ENCODE data around the gene PLTP.
"Not testable (repeated sequence)": the region's sequence is repeated elsewhere in the genome, so short reads cannot be mapped to it uniquely, and the experiment has no call there.

The PLTP gene

DNA sequence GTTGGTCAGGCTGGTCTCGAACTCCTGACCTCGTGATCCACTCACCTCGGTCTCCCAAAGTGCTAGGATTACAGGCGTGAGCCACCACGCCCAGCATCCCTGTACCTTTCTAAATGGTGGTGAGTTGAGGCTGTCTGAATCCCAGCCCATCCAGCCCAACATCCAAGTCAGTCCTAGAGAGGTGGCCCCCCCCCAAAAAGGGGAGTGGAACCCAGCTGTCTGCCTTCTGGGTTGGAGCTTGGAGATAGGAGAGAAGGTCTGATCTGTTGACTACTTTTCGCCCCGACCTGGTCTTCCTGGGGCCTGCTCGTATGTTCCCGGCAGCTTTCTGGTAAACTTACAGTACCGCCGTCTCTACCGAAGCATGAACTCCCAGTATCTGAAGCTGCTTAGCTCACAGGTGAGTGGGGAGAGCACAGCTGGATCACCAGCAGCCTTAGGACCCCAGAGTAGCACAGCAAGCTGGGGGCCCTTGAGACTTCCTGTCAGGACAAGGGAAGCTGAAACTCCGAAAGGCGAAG, 15.3 kb downstream of the PLTP start:
- DNase-seq = no peak

DNA sequence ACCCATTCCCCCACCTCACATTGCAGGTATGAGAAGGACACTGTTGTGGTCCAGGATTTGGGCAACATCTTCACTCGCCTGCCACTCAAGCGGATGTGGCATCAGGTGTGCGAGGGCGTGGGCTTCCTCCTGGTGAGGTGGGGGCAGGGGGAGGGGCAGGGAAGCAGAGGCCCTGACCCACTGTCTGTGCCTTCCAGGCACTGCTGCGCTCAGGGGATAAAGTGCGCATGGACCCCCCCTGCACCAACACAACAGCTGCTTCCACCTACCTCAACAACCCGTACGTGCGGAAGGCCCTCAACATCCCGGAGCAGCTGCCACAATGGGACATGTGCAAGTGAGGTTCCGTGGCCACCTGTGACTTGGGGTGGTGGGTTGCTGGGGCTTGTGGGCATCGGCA, 17.2 kb downstream of the PLTP start:
- DNase-seq = no peak

DNA sequence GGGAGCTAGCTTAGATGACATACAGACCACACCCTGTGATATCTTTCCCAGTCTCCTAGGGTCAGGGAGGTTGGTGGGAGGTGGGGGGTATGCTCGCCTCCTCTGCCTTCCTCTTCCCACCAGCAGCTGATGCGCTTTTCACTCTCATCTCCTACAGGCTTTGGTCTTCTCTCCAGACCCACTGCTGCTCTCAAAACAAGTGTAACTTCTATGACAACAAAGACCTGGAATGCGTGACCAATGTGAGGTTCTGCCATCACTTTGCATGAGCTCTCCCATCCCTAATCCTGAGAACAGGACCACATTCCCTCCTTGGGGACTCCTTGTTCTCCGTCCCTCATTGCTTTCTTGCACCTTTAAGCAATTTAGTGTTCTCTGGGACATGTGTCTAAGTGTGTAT, 18.1 kb downstream of the PLTP start:
- no peak for DNase-seq

DNA sequence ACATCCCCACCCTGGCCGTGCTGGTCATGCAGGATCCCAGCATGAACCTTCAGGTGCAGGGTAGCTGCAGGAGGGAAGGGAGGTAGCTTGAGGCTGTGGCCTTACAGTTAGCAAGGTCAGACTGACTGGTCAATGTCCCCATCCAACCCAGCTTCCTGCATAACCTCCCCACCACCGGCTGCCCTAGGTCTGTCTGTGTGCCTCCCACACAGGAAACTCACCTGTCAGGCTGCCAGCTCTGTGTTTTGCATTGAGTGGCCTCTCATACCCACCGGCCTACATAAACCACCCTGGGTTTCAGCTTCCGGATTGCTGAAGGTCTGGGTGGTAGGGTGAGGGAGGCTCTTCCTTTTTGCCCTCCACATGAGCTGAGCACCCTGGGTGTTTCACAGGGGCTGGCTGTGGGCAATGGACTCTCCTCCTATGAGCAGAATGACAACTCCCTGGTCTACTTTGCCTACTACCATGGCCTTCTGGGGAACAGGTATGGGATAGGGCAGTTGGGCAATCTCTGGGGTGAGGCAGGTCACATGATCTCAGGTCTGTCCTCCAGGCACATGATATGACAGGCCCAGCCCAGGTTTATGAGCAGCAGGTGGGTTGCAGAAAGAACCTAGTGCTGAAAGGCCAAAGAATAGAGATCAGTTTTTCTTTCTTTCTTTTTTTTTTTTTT, 19.0 kb downstream of the PLTP start:
- no peak for DNase-seq

DNA sequence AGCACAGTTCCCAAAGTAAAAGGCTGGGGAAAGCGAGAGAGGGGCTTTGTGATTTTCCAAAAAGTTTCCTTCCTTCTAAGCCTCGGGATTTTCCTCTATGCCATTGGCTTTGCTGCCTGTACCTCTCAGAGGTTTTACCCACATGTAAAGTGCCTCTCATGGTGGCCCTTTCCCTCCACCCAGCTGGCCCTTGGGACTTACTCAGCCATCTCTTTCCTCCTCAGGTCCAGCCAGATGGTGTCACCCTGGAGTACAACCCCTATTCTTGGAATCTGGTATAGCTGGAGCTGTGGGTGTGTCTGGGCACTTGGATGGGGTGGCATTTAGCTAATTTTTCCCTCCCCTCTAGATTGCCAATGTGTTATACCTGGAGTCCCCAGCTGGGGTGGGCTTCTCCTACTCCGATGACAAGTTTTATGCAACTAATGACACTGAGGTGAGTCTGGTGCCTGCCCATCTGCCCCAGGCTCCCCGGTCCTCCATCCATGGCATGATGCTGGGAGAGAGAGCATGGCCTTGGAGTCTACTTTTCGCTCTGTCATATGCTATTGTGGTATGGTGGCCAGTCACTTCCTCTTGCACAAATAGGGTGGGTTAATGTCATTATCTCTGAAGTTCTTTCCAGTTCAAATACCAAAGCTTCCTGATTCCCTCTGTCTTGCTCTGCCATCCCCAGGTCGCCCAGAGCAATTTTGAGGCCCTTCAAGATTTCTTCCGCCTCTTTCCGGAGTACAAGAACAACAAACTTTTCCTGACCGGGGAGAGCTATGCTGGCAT, 19.7 kb downstream of the PLTP start:
- DNase-seq = no peak

DNA sequence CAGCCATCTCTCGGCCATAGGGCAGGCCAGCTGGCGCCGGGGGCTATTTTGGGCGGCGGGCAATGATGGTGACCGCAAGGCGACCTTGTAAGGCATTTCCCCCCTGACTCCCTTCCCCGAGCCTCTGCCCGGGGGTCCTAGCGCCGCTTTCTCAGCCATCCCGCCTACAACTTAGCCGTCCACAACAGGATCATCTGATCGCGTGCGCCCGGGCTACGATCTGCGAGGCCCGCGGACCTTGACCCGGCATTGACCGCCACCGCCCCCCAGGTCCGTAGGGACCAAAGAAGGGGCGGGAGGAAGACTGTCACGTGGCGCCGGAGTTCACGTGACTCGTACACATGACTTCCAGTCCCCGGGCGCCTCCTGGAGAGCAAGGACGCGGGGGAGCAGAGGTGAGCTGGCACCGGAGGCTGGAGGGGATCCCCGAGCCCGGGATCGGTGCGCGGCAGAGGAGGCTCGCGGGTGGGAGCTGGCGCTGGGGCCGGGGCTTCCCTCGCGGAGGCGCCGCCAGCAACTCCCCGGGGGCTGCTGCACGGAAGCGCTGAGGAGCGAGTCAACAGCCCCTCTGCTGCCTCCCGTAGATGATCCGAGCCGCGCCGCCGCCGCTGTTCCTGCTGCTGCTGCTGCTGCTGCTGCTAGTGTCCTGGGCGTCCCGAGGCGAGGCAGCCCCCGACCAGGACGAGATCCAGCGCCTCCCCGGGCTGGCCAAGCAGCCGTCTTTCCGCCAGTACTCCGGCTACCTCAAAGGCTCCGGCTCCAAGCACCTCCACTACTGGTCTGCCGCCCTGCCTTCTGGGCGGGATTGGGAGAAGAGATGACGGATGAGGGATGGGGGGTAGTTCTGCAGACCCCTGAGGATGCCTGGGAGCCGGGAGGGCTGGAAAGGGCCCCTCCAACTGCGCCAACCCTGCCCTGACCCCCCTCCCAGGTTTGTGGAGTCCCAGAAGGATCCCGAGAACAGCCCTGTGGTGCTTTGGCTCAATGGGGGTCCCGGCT, 20.7 kb downstream of the PLTP start, which contains the start of the genes CTSA and NEURL2:
Gene CTSA, plus strand, starts transcription at position 351 of the 999 bp plus-strand sequence. Its CDS starts 234 bp downstream, at position 585.
Gene NEURL2, minus strand, starts transcription at position 224 of the 999 bp plus-strand sequence. Its CDS starts 217 bp downstream, at position 7.
- peak; percentile 61 for DNase-seq

DNA sequence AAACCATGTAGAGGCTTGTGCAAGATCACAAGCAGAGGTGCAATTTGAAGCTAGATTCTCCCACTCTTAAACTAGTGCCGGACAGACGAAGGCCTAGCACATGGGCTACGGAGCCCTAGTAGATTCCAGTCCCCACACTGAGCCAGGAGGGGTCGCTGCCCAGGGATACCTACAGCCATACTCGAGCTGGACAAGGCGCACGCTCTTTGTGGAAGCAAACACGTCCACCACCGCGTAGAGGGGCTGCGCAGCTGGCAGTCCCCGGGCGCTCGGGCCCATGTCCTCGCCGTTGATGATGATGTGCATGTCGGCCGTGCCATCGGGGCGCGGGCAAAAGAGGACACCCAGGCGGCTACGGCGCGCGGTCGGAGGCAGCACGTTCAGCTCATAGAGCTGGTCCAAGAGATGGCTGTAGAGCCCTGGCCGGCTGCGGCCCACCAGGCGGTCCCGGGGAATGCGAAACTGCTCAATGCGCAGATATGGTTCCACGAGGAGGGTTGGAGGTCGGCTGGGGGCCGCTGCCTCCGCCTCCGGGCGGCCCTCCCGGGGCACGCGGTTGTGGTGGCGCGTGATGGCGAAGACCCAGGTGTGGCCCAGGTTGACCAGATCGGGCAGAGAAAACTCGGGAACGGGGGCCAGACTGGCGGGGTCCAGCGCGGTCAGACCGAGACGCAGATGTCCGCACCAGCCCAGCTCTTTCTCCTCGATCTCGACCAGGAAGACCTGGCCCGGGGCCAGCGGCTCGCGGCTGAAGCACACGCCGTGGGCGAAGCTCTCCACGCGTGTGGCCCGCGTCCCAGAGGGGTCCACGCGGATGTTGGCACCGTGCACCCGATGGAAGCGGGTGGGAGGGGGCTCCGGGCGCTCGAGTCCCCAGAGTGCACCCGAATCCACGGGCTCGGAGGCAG, 21.6 kb downstream of the PLTP start:
- no peak for DNase-seq

DNA sequence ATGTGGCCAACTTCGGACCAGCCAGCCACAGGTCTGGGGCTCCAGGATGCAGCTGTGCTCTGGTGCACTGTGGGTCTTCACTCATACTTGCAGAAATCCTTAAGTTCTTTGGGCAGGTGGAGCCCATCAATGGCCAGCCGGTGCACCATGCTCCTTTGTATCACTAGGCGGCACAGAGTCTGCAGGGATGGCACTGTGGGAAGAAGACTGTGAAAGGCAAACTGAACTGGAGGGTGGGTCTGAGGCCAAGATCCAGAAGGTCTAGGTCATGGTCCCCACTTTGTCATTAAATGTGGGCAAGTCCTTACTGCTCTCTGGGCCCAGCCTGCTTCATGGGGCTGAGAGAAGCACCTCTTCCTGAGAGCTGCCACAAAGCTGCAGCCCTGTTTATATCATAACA, 23.3 kb downstream of the PLTP start:
- no peak for DNase-seq

DNA sequence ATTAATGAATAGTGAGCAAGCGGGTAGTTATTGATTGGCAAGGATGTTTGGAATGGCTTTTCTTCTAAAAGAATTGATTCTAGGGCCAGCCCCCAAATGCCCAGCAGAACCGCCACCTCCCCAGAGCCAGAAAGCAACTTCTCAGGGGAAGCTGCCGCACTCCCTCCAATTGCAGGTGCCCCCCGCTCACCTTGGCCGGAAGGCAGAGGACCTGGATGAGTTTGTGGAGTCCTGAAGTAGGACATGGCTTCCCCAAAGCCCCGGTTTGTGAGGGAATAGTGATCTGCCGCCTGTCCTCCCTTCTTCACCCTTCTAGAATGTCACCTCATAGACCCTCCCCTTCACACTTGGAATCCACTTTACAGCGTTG, 24.6 kb downstream of the PLTP start, which contains the start of gene SPATA25:
Gene SPATA25, minus strand, starts transcription at position 277 of the 370 bp plus-strand sequence. Its CDS starts 32 bp downstream, at position 245.
- DNase-seq = no peak

DNA sequence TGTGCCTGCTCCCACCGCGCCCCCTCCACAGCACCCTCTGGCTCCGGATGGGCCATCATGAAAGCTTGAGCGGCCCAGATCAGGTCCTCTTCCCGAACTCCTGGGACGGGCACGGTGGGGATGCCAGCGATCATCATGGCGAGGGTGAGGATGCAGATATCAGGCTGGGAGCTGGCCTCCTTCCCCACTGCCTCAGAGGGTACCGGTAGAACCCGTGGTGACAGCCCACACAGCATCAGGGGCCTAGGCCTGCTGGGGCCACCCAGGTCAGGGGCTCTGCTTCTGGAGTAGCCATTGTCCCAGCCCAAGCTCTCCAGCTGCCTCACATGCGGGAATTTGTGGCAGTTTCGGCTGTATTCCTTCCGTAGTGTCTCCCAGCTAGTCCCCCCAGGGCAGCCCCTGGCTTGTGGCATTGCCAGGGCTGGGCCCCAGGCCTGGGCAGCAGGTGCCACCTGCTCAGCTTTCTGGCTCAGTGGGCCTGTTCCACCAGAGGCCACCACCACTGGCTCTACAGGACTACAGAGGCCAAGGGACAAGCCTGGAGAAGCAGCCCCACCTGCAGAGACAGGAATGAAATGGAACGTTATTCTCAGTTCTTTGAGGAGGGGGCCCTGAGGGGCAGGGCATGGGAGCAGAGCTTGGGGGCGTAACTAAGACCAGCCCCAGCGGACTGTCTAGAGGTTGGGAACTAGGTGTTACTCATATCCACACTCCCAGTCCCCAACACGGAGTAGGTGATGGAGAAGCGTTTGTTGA, 25.2 kb downstream of the PLTP start:
- DNase-seq = no peak

DNA sequence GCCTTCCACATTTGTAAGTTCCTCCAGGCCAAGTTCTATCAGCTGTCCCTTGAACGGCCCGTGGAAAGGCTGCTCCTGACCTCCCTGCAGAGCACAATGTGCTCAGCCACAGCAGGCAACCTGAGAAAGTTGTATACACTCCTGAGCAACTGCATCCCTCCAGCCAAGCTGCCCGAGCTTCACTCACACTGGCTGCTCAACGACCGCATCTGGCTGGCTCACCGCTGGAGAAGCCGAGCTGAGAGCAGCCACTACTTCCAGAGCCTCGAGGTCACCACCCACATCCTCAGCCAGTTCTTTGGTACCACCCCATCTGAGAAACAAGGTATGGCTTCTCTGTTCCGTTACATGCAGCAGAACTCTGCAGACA, 28.9 kb downstream of the PLTP start:
- DNase-seq = no peak

DNA sequence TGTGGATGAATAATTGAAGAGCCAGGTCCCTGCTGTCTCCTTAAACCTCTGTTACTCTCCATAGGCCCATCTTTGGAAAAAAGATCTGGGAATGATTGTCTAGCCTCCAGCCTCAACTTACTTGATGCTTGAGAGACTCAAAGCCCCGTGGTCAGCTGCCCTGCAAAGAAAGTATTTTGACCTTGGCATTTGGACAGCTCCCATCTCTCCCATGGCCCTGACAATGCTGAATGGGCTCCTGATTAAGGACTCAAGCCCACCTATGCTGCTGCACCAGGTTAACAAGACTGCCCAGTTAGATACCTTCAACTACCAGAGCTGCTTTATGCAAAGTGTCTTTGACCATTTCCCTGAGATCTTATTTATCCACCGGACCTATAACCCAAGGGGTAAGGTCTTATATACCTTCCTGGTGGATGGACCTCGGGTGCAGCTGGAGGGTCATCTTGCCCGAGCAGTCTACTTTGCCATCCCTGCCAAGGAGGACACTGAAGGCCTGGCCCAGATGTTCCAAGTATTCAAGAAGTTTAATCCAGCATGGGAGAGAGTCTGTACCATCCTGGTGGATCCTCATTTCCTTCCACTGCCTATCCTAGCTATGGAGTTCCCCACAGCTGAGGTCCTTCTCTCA, 29.4 kb downstream of the PLTP start:
- DNase-seq = no peak

DNA sequence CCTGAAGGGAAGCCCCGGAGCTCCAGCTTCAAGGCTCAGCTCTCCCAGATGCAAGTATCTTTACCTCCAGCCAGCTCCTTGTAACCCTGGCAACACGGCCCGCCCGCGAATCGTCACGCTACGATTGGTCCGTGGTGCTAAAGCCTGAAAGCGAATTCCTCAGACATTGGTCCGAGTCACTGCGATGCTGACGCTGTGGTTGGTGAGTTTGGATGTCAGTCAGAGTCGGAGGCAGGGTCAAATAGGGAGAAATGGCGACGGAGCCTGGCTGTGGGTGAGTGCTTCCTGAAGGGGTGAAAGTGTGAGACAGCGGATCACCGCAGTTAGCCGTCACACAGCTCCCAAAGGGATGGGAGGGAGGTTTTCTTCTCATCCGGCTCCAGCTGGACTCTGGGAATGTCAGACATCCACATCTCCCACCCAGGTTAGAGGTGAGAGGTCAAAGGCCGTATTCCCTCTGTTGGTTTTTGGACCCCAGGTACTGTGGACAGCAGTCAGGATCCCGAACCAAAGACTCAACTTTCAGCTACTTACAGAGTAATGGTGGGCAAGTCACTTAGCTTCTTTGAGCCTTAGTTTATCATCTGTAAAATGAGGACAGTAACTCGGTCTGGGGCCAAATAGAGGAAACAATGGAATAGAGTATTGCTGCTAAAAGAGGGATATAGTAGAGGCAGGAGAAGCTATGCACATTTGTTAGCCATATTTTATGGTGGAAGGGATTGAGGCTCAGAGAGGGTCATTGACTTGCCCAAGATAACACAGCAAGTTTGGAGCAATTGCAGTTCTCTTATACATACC, 30.8 kb downstream of the PLTP start, which contains the start of gene ZSWIM1:
Gene ZSWIM1, plus strand, starts transcription at position 240 of the 801 bp plus-strand sequence. CDS start 1,366 bp downstream, outside the sequence.
- DNase-seq = peak; percentile 97

DNA sequence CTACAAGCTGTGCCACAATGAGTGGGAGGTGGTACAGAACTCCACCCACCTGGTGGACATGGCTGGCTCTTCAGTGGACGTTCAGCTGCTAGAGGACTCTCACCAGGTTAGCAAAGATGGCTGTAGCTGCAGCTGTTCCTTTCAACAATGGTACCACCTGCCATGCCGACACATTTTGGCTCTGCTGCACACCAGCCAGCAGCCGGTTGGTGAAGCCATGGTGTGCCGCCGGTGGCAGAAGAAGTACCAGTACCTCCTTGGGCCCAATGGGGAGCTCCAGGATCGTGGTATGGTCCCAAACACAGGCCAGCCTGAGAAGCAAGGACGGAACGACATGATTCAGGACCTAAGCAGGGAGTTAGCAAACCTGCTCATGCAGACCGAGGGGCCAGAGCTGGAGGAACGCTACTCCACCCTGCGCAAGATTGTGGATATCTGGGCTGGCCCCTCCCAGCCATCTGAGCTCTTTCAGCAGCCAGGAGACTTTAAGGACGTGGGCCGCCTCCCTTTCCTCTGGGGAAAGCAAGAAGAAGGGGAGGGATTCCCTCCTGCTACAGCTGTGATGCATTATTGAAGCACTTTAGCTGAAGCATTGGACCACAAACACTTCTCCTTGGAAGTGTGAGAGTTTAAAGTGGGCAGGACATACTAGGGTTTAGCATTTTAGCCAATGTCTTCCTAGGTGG, 33.7 kb downstream of the PLTP start:
- DNase-seq = no peak

DNA sequence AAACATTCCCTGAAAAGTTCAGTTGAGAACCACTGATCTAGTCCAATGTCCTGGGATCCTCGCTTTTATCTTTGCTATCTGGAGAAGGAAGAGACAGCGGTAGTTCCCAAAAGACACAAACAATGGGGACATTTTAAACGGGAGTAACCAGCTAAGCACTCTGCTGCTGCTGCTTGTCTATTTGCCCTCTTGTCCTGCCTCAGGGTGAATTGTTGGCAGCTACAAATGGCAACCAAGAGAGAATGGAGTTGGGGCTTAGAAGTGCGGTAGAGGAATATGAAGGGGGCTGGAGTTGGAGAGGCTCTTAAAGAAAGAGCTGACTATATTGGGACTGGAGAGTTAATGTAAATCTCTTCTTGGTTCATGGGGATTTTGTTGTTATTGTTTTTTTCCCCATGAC, 37.4 kb downstream of the PLTP start:
- DNase-seq = no peak

DNA sequence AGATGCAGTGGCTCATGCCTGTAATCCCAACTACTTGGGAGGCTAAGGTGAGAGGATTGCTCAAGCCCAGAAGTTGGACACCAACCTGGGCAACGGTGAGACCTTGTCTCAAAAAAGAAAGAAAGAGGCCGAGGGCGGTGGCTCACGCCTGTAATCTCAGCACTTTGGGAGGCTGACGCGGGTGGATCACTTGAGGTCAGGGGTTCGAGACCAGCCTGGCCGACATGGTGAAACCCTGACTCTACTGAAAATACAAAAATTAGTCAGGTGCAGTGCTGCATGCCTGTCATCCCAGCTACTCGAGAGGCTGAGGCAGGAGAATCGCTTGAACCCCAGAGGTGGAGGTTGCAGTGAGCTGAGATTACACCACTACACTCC, 37.9 kb downstream of the PLTP start:
- not testable (repeated sequence) for DNase-seq

DNA sequence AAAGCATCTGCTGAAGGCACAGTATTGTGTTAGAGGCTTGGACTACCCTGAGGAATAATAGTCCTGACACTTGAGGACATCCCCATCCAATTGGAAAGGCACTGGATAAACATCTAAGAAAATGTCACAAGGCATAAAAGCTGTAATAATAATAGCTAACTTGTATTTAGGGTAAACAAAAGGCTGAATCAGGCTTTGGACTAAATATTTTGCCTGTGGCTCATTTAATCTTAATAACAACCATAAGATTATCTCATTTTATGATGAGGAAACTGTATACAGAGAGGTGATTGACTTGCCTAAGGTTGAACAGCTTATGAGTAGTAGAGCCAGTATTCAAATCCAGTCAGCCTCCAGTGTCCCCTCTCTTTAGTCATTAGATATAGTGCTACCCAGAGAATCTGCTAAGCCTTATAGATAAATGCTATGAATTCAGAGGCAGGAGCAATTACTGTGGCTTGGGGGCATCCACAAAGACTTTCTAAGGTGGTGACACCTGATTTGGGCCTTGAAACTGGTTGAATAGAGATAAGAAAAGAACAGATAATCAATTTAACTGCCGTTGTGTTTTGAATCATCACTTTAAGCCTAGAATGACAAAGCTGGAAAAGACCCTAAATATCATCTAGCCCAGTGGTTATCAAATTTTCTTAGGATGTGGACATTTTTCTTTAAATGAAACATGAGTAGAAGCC, 38.4 kb downstream of the PLTP start:
- DNase-seq = no peak

DNA sequence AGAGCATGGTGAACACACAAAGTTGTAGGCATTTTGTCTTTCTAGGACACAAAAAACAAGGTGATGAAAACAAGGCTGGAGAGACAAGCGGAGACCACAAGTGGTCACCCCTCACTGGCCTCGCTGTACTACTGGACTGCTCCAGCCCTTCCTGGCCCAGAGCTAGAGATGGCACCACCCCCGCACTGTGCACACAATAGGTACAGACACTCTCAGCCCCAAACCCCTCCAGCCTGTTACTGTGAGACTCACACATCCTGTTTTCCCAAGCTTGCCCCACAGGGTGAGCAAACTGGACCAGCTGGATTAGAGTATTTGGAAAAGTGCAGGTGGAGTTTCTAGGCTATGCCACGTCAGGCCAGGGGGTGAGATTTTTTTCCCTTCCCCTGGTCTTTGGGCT, 39.3 kb downstream of the PLTP start:
- no peak for DNase-seq

Data from amniotic stem cell (primary cell).